ENCODE results near the gene GADD45A.

Gene GADD45A

GRCh38 chr1:67646145-67647035 lies 38.6 kb upstream of the GADD45A start:
- no peak for DNase-seq (ENCODE audit: low read depth)
- H3K4me3 ChIP-seq (ENCODE audit: low read length) = no peak overlapping the region
- no peak for TF ChIP-seq CTCF (conservative IDR thresholded peaks at IDR 0.05; ENCODE audit: low read depth, low read length)

GRCh38 chr1:67647036-67647798 lies 37.8 kb upstream of the GADD45A start:
- DNase-seq (ENCODE audit: low read depth) = no peak
- no peak for TF ChIP-seq CTCF (conservative IDR thresholded peaks at IDR 0.05; ENCODE audit: low read depth, low read length)
- H3K4me3 ChIP-seq (ENCODE audit: low read length) = no peak overlapping the region

GRCh38 chr1:67647814-67648358 lies 37.1 kb upstream of the GADD45A start:
- no peak overlapping the region for H3K4me3 ChIP-seq (ENCODE audit: low read length)
- no peak for DNase-seq (ENCODE audit: low read depth)

GRCh38 chr1:67648582-67649326 lies 36.2 kb upstream of the GADD45A start:
- no peak for DNase-seq (ENCODE audit: low read depth)
- TF ChIP-seq CTCF (conservative IDR thresholded peaks at IDR 0.05; ENCODE audit: low read depth, low read length) = no peak
- no peak overlapping the region for H3K4me3 ChIP-seq (ENCODE audit: low read length)

More at GRCh38 chr1:67647814-67648358, 37.1 kb upstream of the GADD45A start:
- TF ChIP-seq CTCF (conservative IDR thresholded peaks at IDR 0.05; ENCODE audit: low read depth, low read length) = no peak

DNA sequence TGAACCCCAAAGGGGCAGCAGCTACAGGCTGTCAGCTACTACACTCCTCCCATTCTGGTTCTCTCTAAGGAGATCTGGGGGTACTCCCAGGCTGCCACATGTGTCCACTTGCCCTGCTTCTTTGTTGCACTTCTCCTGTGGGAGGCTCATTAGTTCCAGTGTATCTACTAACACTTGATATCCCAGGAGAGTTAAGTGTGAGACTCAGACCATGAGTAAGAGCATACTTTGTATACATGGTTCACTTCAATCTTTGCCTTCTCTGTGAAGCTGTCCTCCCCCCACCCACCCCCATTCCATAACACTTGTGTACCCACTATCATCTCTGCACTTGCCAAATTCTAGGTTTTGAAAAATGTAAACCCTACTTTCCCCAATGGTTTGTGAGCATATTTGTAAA lies 34.9 kb upstream of the GADD45A start:
- no peak for DNase-seq (ENCODE audit: low read depth)
- H3K4me3 ChIP-seq (ENCODE audit: low read length) = no peak overlapping the region

More for the DNA sequence above, 34.9 kb upstream of the GADD45A start:
- no peak for TF ChIP-seq CTCF (conservative IDR thresholded peaks at IDR 0.05; ENCODE audit: low read depth, low read length)

All from retinal pigment epithelial cell (primary cell).